IPS-11a (cell line): Measurements from ENCODE around the gene ABLIM1.
"Not testable (repeated sequence)": the region's sequence is repeated elsewhere in the genome, so short reads cannot be mapped to it uniquely, and the experiment has no call there.

Experiments
- H3K4me3 ChIP-seq: one replicate; pipeline ENCODE4 v1.5.1; 2013; ENCODE audit warnings: low read depth, low read length, control low read depth

The ABLIM1 gene

DNA sequence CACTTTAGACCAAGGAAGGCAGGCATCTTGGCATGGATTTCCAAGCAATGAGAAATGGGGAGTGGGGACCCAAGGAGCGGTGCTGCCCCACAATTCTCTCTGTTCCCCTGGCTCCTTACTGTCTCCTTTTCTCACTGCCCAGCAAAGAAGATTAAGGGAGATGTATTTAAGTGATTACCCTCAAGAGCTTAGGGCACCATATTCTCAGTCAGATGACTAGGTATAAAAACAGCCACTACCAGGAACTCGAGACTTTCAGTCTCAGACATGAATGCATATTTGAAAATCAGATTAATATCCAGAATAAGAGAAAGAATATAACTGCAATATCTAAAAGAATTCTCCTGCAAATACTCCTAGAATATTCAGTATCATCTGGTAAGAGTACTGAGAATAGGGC is at the start of gene ABLIM1:
Gene ABLIM1 (minus strand): TSS at position 101 of the 400 bp plus-strand sequence. CDS start 75 bp downstream, at position 26.
- no peak within 1 kb of the TSS for H3K4me3 ChIP-seq

DNA sequence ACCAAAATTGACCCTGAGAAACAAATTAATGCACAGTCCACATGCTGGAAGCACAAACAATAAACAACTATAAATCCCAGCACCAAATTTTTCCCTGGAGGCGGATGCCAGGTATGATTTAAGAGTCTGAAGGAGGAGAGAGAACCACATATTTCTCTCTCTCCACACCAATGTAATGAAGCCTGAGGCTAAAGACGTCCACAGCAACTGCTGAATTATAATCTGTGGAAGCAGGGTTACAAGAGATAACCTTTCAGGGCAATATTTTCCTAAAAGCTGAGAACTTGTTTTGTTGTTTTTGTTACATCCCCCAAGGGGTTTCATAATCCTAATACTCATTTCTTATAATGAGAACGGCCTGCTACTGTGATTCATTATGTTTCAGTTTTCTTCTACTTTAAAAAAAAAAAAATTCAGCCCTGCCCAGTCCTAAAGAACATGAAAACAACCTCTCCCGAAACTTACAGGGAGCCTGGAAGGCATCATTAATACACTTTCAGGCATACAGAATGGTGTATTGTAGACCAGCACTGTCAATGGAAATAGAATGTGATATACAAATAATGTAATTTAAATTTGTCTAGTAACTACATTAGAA is 48.5 kb upstream of the ABLIM1 start:
- H3K4me3 ChIP-seq: no peak overlapping the region

DNA sequence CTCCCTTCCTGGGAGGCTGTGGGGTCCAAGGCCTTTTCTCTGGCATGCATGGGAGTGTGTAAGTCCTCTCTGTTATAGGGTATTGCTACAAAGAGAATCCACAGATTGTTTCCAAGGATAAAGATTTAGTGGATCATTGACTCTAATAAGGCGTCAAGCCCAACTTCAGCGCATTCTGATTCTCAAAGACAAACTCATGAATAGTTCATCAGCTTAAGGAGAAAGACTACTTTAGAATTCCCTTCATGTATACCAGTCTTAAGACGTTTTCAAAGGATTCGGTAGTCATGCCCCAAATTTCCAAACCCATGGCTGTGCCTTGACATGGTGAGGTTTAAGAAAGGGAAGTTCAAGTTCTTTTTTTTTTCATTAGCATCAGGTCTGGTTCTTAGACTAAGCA is 46.6 kb upstream of the ABLIM1 start:
- H3K4me3 ChIP-seq: no peak overlapping the region

DNA sequence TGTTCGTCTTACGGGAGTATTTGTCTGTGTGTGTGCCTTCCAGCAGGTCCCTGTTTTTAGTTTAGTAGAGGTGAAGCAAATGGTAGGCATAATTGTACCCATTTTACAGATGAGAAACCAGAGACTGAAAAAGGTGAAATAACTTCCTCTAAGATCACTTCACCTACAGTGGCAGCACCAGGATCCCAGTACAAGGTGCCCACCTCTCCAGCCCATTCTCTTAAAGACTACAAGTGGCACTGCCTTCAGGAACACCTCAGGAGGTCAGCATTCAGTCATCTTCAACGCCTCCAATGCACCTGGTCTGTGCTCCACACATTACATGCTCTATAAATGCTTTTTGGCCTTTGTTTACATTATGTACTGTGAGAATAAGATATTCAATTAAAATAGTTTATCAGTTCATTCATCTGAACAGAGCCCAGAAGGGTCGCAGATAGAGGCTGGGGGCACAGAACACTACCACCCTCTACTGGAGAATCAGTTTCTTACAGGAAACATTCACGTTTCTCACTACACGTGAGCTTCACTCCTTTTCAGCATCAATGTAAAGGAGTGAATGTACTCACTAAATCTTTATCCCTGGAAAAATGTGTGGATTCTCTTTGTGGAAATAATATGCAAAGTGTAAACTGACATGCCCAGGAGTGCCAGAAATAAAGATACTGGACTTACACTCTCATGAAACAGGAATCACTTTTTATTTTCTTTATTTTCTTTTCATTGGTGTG is 45.5 kb upstream of the ABLIM1 start:
- no peak overlapping the region for H3K4me3 ChIP-seq

DNA sequence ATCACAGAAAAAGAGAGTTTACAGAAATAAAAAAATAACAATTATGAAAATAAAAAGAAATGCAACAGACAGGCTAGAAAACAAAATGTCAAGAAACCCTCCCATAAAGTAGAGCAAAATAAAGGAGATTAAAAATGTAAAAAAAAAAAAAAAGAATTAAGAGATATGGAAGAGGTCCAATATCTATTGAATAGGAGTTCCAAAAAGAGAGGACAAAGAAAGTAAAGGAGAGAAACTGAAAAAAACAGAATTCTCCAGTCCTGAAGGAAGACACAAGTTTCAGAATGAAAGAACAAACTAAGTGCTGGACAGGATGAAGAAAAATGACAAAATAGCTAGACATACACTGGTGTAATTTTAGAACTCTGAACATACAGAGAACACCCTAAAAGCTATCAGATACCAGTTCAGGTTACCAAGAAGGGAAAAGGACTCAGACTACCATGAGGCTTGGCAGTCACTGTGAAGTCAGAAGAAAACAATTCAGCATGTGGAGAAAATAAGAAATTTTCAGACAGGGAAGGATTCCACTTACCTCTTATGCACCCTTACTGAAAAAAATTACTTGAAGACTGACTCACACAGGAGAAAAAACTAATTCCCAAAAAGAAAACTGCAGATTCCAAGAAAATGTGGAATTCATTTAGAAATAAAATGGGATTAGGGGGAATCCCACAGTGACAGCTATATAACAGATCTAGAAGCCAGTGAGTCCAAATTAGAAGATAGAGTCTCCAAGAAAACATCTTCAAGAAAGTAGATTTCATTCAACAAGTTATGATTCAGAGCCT is 40.4 kb upstream of the ABLIM1 start:
- no peak overlapping the region for H3K4me3 ChIP-seq

DNA sequence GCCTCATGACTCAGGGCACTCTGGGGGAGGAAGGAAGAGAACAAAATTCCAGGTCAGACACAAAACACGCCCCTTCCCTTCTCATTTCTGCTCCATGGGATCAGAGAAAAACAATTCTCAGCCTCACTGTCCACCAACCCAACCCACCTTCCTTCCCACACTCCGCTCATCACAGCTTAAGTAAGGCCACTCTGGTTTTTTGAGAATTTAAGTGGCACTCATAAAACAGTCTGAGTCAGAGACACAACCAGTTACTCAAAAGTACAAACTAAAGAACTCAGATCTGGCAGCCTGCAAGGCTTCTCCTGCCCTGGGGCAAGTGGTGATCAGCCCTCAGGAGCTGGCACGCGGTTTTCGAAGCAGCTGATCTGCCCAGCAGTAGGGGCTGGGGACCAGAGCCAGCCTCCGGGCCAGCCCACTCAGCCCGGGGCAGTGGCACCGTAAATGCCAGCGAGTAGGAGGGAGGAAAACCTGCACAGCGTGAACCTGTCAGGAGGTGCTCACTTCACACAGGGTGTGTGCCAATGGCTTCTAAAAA is 39.1 kb upstream of the ABLIM1 start:
- H3K4me3 ChIP-seq: no peak overlapping the region

DNA sequence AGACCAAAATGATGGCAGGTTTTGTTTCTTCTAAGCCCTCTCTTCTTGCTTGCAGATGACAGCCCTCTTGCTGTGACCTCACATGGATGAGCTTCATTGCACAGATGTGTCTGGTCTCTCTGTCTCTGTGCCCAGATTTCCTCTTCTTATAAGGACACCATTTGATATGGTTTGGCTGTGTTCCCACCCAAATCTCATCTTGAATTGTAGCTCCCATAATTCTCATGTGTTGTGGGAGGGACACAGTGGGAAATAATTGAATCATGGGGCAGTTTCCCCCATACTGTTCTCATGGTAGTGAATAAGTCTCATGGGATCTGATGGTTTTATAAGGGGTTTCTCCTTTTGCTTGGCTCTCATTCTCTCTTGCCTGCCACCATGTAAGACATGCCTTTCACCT is 38.2 kb upstream of the ABLIM1 start:
- H3K4me3 ChIP-seq: not testable (repeated sequence)

DNA sequence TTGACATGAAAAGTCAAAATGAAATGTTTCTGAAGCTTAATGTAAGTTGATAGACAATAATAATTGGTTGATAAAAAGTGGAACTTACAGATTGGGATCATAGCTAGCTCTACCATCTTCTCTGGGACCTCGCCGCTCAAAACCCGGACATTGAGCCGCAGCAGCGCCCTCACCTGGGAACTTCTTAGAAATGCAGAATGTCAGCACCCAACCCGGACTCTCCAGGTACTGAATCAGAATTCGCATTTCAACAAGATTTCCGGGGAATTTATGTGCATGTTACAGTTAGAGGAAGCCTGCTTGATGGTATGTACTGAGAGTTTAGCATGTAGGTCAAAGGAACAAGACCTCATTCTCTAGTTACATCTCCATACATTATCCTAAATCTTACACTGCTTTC is 36.7 kb upstream of the ABLIM1 start:
- no peak overlapping the region for H3K4me3 ChIP-seq

DNA sequence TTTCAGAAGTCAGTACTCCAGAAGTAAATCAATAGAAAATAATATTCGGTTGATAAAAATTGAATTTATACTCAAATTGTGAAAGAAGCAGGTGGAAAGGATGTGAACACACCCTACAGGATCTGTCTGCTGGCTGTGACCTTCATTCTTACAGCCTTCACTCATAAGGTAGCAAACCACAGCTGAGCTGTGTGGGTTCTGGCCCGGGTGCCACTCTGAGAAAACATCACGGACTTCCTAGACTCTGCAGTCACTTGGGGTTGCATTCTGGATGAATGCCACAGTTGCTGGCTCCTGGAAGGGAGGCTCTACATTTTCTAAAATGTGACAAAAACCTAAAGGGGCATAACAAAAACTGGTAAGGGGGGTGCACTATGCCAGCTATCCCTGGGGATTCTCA is 36.0 kb upstream of the ABLIM1 start:
- H3K4me3 ChIP-seq: no peak overlapping the region

DNA sequence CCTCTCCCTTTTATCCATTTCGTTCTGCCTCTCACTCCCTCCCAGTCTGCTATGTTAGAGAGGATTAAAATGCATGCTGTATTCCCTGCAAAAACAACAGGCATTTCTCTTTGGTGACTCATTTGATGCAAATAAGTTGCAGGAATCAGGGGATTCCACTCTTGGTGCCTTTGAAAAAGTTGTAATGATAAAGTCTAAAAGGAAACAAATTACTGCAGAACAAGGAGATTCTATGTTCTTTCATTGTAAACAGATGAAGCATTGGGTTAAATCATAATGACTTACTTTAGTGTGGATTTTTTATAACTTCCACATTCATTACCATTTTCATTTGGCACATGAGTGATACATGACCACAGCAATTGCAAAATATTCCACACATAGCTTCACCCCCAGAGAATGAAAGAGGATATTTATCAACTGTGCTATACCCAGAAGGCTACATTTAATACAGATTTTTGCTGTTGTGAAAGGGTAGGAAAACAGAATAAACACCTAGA is 33.4 kb upstream of the ABLIM1 start:
- no peak overlapping the region for H3K4me3 ChIP-seq

DNA sequence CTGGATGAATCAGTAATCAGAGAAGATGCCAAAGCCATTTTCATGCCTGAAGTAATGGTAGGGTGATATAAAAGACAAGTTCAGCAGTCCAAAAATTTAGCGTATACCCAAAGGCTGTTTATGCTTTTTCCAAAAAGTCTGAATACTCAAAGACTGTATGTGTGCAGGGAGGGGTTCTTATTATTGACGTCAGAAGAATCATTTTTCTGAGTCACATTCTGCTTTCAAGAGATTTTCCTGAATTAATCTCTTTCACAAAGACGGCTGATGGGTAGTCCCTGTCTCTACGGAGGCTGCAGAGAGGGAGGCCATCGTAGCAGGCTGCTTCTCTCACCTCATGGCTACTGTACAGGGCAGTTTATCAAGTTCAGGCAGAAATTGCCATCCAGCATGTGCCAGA is 30.7 kb upstream of the ABLIM1 start:
- H3K4me3 ChIP-seq: no peak overlapping the region

DNA sequence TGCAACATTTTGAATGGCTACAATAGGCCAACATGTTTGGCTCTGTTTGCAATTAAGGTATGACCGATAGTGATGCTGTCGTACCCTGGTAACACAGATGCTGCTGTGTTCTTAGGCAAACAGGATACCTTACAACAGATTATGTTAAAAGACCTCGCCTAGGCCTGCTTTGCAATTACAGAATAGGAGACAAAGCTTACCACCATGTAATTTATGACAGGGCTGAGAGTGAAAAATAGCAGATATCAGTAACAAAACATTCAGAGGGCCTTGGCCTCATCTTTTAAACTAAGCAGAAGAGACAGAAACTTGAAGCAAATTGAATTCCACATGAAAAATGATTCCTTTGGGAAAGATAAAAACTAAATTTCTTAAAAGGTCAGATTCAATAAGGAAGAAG is 29.4 kb upstream of the ABLIM1 start:
- H3K4me3 ChIP-seq: no peak overlapping the region

DNA sequence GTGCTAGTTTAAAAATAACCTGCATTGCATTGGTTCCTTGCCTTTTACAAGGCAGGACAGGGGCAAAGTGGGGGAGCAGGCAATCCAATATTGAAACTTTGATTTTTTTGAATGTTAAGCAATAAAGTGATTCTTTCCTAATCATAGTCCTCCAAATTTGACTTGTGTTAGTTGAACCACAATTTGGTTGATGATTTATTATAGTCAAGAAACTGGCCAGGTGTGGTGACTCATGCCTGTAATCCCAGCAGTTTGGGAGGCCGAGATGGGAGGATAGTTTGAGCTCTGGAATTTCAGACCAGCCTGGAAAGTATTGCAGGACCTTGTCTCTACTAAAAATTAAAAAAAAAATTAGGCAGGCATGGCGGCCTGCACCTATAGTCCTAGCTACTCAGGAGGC is 27.9 kb upstream of the ABLIM1 start:
- H3K4me3 ChIP-seq: no peak overlapping the region

DNA sequence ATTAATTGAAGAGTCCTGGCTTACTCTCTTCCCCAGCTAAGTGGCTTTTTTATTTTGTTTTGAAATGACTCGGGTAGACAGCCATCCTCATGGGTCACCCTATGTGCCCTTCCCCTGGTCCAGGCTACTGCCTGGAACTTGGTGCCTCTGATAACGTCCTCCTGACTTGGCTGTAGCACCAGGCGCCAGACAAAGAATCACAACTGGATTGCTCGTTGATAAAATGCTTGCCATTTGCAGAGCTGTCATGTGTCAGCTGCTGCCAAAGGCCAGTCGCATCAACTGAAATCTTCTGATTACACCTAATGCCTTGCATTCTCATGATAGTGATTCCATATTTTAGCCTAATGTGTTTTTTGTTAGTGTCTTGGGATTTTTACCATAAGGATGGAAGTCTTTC is 27.4 kb upstream of the ABLIM1 start:
- no peak overlapping the region for H3K4me3 ChIP-seq

DNA sequence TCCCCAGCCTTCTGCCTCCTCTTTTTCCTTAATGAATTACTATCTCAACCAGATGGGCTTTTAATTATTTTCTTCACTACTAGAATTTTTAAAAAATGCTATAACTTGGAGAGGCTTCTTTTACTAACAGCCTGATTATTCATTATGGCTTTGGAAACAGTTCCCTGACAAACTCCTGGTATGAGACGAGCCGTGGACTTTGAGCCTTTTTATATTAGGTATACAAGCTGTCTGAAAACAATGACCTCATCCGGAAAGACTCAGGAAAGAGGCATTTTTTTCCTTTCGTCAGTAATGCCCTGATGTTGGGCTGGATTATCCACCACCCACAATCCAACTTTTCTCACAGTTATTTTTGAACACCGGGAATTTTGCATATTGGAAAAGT is 26.7 kb upstream of the ABLIM1 start:
- H3K4me3 ChIP-seq: no peak overlapping the region

DNA sequence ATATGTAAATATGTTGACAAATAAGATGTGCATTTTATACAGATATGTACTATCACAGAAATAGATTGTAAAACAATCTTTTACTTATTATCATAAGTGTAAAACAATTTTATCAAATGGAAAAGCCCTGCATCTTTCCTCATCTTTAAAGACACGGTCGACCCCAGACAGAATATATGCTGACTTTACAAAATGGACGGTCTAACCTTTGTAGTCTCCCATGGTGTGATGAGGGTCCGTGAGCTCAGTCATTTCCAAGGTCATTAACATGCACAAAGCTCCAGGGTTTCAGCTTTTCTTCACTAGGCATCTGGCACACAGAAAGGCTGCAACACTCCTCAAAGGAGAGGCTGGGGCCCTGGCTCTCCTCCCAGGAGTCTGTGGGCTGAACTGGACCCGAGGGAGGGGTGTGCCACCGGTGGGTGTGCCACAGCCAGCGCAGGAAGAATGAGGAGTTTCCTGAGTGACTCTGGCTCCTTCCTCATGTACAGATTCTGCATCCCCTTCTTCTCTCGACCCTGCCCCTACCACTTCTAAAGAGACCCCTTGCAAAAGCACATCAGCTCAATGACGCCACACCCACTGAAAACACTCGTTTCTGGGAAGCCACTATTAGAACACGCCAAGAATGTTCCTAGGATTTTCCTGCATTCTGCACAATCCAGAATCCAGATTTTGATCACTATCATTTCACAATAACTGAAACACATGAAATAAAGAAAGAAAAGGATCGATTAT is 26.2 kb upstream of the ABLIM1 start:
- no peak overlapping the region for H3K4me3 ChIP-seq

DNA sequence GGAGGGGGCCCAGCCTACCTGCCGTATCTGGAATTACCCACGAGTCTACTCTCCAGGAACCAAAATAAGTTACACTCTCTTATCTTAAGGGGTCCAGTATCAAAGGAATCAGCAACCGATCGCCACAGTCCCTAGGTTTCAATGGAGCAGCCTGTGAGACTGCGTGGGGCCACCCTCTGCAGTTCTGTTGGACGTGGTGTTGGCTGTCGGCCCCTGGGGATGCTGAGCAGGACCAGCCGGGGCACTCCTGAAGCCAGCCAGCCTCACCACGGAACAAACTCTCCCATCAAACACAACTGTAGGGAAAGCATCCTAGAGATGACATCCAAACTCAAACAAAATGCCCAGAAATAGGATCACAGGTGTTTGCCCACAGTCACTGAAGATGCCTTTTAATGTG is 25.5 kb upstream of the ABLIM1 start:
- no peak overlapping the region for H3K4me3 ChIP-seq

DNA sequence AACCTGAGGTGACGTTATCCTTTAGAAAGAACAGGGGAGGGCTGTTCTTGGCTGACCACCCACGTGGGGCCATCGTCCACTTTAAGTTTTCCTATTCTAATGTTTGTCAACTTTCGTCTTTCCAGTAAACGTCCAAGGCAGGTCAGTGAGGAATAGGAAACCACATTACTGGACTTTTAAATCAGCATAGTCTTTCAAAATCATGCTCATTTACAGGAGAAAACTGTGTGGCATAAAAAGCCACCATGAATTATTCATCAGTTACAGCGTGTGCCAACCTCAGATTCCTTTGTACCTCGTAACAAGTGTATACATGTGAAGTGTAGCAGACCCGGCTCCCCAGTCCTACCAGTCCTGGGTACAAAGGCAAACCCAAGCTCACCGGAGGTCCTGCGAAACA is 25.1 kb upstream of the ABLIM1 start:
- no peak overlapping the region for H3K4me3 ChIP-seq

DNA sequence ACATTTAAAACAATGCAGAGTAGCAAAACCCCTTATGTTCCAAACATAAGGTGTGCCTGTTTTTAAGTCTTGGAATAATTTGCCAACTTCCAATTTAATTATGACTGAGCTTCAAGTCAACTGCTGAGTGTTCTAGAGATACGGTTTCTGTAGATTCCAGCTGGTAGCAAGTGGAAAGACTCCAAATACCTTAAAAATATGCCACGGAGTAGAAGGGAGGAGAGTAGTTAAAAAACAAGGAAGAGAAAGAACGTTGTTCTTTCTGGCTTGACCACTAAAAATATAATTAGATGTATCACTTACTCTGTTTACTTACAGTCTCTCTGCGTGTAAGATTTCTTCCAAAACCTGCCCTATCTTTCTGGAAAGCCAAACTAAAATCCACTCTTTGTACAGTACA is 24.5 kb upstream of the ABLIM1 start:
- H3K4me3 ChIP-seq: no peak overlapping the region

DNA sequence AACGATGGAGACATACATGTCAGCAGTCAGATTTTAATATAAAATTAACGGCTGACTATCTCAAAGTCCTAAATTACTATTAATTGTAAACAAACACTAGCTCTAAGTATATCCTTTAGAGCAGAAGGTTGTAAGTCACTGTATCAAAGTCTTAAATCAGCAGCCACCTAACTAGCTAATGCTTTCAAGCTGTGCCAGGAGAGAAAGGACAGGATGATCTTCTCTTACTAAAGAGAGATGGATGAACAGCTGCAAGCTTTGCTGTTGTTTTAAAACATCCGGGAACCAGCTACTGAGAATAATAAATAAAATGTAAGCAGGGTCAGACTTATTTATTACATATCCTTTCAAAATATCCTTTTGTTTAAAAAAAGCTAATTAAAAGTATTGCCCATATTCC is 24.0 kb upstream of the ABLIM1 start:
- H3K4me3 ChIP-seq: no peak overlapping the region

DNA sequence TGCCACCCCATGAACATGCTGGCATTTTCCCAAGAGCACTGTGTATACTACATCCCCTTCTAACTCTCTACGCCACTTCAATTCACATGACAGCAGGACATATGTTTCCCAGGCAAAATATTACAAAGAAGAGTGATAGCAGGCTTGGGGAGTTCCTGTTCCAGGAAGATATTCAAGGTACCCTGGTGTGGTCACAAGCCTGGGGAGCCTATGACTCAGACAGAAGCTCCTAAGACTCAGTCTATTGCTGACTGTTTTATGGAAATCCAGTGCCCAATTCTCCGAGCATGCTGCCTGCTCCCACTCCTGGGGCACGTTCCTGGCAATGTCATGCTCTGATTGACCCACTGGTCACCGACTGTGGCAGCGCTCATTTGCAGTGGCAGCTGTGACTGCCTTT is 23.5 kb upstream of the ABLIM1 start:
- no peak overlapping the region for H3K4me3 ChIP-seq
